ENCODE results near the gene USP30. TPM values are rescaled to one million over a fixed set of nuclear protein-coding genes. Genes with fewer than 3 reads are reported as not detected.
A peak's percentile ranks its signal among the peaks of the same experiment; 100 is the strongest.

Gene USP30
- total and polyA plus RNA-seq, 9 of the 15 experiments (the other 6 are each of a cell fraction or from before 2014, with no cell fraction given), result 1.4 to 15.2 (median 7.0) TPM

GRCh38 chr12:109134186-109134917 is 82.0 kb downstream of the USP30 start (continued):
- TF ChIP-seq CTCF (IDR thresholded peaks at IDR 0.05 in 2 of 3, conservative IDR thresholded peaks at IDR 0.05 in 1 of 3; ENCODE audit: insufficient read depth in 2 of 3, low read depth in 1 of 3, low read length in 3 of 3) (peak; percentile 62 to 79 (median 68)), FOXO4 (CRISPR knock-in tag; IDR thresholded peaks at IDR 0.05) (no peak), ZNF41 (CRISPR knock-in tag; conservative IDR thresholded peaks at IDR 0.05) (no peak), HDAC6 (IDR thresholded peaks at IDR 0.05; ENCODE audit: low read depth, low read length) (no peak), MEF2A (IDR thresholded peaks at IDR 0.05; ENCODE audit: control insufficient read depth, low read depth, low read length) (no peak), FOXK1 (CRISPR knock-in tag; IDR thresholded peaks at IDR 0.05; ENCODE audit: borderline replicate concordance) (no peak), ETV6 (IDR thresholded peaks at IDR 0.05; ENCODE audit: borderline replicate concordance in 1 of 2, low read depth in 2 of 2, low read length in 1 of 2) (no peak), ETV6 (CRISPR knock-in tag; IDR thresholded peaks at IDR 0.05; ENCODE audit: borderline replicate concordance) (no peak), RAD21 (CRISPR knock-in tag; conservative IDR thresholded peaks at IDR 0.05 in 1 of 2, IDR thresholded peaks at IDR 0.05 in 1 of 2) (peak; percentile 25 to 68), FUS (optimal IDR thresholded peaks at IDR 0.05; ENCODE audit: low read depth, low read length) (no peak), GMEB1 (CRISPR knock-in tag; IDR thresholded peaks at IDR 0.05) (no peak), ZNF76 (CRISPR knock-in tag; IDR thresholded peaks at IDR 0.05; ENCODE audit: borderline replicate concordance) (no peak)

All from K562 (cell line).